ENCODE results near the gene TGFBI.

- TF ChIP-seq GATA2 (IDR thresholded peaks at IDR 0.05; ENCODE audit: low read depth, low read length): no peak
- no peak for TF ChIP-seq GATA3 (IDR thresholded peaks at IDR 0.05; ENCODE audit: low read depth, low read length)
Observed at GRCh38 chr5:136094189-136094912, 65.6 kb downstream of the TGFBI start.

Measured in SH-SY5Y (cell line).